Stimulated activated CD4-positive, alpha-beta T cell treated with anti-CD3 and anti-CD28 coated beads, Interleukin-2, amount 100 ng/mL, for 48 hours (primary cell): ENCODE data around the gene PFN3.
"Not testable (repeated sequence)": the region's sequence is repeated elsewhere in the genome, so short reads cannot be mapped to it uniquely, and the experiment has no call there.

Experiments used
- DNase-seq, 2 donors: peaks; one replicate each; pipeline ENCODE4 v3.0.0-alpha.2; 2020

PFN3 gene

GRCh38 chr5:177392765-177393164, 7.7 kb downstream of the PFN3 start:
- no peak for DNase-seq

- peak; percentile 90 for DNase-seq
Measured at GRCh38 chr5:177390363-177391300, 9.8 kb downstream of the PFN3 start.

GRCh38 chr5:177389241-177390169, 11.0 kb downstream of the PFN3 start:
- DNase-seq, result peak; percentile 35 to 51

GRCh38 chr5:177388521-177389052, 11.9 kb downstream of the PFN3 start:
- DNase-seq, result no peak

GRCh38 chr5:177387405-177387804, 13.1 kb downstream of the PFN3 start:
- DNase-seq, result no peak

GRCh38 chr5:177386542-177386941, 13.9 kb downstream of the PFN3 start:
- no peak for DNase-seq

- no peak for DNase-seq
Measured at GRCh38 chr5:177385720-177386119, 14.7 kb downstream of the PFN3 start.

GRCh38 chr5:177384134-177384533, 16.3 kb downstream of the PFN3 start, which contains the start of gene SLC34A1:
Gene SLC34A1, plus strand, starts transcription at chr5:177384434. Its CDS starts 1,308 bp downstream, at chr5:177385742.
- DNase-seq, result no peak

- DNase-seq, result no peak
Measured at GRCh38 chr5:177383181-177383580, 17.3 kb downstream of the PFN3 start.

GRCh38 chr5:177382423-177383029, 17.9 kb downstream of the PFN3 start:
- DNase-seq, result no peak

- DNase-seq, result no peak
Measured at GRCh38 chr5:177380805-177381126, 19.7 kb downstream of the PFN3 start.

GRCh38 chr5:177378884-177379883, 21.3 kb downstream of the PFN3 start:
- no peak for DNase-seq

- no peak for DNase-seq
Measured at GRCh38 chr5:177377851-177378776, 22.3 kb downstream of the PFN3 start.

GRCh38 chr5:177376107-177376506, 24.4 kb downstream of the PFN3 start:
- no peak for DNase-seq

- DNase-seq, result not testable (repeated sequence)
Measured at GRCh38 chr5:177375516-177375915, 24.9 kb downstream of the PFN3 start.

GRCh38 chr5:177374211-177374610, 26.2 kb downstream of the PFN3 start:
- DNase-seq, result no peak

GRCh38 chr5:177373806-177374205, 26.7 kb downstream of the PFN3 start:
- no peak for DNase-seq

- no peak for DNase-seq
Measured at GRCh38 chr5:177372910-177373309, 27.6 kb downstream of the PFN3 start.

GRCh38 chr5:177372034-177372896, 28.2 kb downstream of the PFN3 start:
- no peak for DNase-seq
